SK-N-SH treated with all-trans-retinoic acid at 6 μM for 48 hours (cell line): ENCODE results near the gene ITGAV.

Source experiments
- BACH2 ChIP-seq: fragments of 250-450 bp; sonication (Bioruptor Pico); IDR thresholded peaks from 2 replicates; pipeline ENCODE4 v1.9.0; 2021; ENCODE audit warnings: mild to moderate bottlenecking, borderline replicate concordance
- ZFP3 ChIP-seq: fragments of 250-450 bp; sonication (Bioruptor Pico); IDR thresholded peaks from 2 replicates; pipeline ENCODE4 v1.5.0; 2020; ENCODE audit warnings: mild to moderate bottlenecking, moderate library complexity
- ZFP30 ChIP-seq: fragments of 450-650 bp; formaldehyde crosslinking; IDR thresholded peaks from 2 replicates; pipeline ENCODE4 v1.5.0; 2022; ENCODE audit warnings: mild to moderate bottlenecking, moderate library complexity
- ZNF70 ChIP-seq: fragments of 450-650 bp; formaldehyde crosslinking; IDR thresholded peaks from 2 replicates; pipeline ENCODE4 v1.5.0; 2020; ENCODE audit warnings: mild to moderate bottlenecking, moderate library complexity
- TF ChIP-seq, protein P1 (sequence below): fragments of 250-450 bp; sonication (Bioruptor Pico); IDR thresholded peaks from 2 replicates; pipeline ENCODE4 v1.5.1; 2021; ENCODE audit warnings: mild to moderate bottlenecking, moderate library complexity
- TF ChIP-seq, protein P2 (sequence below): fragments of 250-450 bp; sonication (Bioruptor Pico); IDR thresholded peaks from 2 replicates; pipeline ENCODE4 v1.5.1; 2020; ENCODE audit warnings: low read depth, mild to moderate bottlenecking, moderate library complexity

GRCh38 chr2:186718122-186718521 lies 128.3 kb downstream of the ITGAV start:
- TF ChIP-seq, protein P1, sequence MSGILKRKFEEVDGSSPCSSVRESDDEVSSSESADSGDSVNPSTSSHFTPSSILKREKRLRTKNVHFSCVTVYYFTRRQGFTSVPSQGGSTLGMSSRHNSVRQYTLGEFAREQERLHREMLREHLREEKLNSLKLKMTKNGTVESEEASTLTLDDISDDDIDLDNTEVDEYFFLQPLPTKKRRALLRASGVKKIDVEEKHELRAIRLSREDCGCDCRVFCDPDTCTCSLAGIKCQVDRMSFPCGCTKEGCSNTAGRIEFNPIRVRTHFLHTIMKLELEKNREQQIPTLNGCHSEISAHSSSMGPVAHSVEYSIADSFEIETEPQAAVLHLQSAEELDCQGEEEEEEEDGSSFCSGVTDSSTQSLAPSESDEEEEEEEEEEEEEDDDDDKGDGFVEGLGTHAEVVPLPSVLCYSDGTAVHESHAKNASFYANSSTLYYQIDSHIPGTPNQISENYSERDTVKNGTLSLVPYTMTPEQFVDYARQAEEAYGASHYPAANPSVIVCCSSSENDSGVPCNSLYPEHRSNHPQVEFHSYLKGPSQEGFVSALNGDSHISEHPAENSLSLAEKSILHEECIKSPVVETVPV, result no peak
- no peak for TF ChIP-seq BACH2 (CRISPR knock-in tag)
- TF ChIP-seq ZFP30, result no peak
- no peak for TF ChIP-seq ZNF70 (CRISPR knock-in tag)
- TF ChIP-seq, protein P2, sequence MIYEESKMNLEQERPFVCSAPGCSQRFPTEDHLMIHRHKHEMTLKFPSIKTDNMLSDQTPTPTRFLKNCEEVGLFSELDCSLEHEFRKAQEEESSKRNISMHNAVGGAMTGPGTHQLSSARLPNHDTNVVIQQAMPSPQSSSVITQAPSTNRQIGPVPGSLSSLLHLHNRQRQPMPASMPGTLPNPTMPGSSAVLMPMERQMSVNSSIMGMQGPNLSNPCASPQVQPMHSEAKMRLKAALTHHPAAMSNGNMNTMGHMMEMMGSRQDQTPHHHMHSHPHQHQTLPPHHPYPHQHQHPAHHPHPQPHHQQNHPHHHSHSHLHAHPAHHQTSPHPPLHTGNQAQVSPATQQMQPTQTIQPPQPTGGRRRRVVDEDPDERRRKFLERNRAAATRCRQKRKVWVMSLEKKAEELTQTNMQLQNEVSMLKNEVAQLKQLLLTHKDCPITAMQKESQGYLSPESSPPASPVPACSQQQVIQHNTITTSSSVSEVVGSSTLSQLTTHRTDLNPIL (CRISPR knock-in tag), result no peak
- no peak for TF ChIP-seq ZFP3 (CRISPR knock-in tag)
